Naive thymus-derived CD4-positive, alpha-beta T cell (primary cell): Measurements from ENCODE around the gene DPP10. TPM values are rescaled to one million over a fixed set of nuclear protein-coding genes. Genes with fewer than 3 reads are reported as not detected.
"Not testable (repeated sequence)": the region's sequence is repeated elsewhere in the genome, so short reads cannot be mapped to it uniquely, and the experiment has no call there.

ENCODE experiments used
- ATAC-seq: fragments of 150-1000 bp; cut with Tn5 transposase; 2 replicates; pipeline ENCODE4 v1.10.0; 2021; ENCODE audit warnings: mild to moderate bottlenecking, moderate library complexity
- CTCF ChIA-PET: fragments of 350-600 bp; sonication (Branson Sonifier 250); formaldehyde crosslinking; loops from one replicate; lab custom pipeline; 2021; ENCODE audit warnings: antibody characterized with exemption; lab: Charles Lee
- POLR2A ChIA-PET: fragments of 350-600 bp; sonication (Branson Sonifier 250); formaldehyde crosslinking; loops from one replicate; lab custom pipeline; 2021; ENCODE audit warnings: antibody characterized with exemption, inconsistent platforms; lab: Charles Lee
- DNase-seq, 9 donors: peaks; one replicate each; pipeline versions ENCODE4 v3.0.0 to v3.0.0-alpha.2; 2020 to 2022; ENCODE audit warnings: mixed read lengths in 1 of 9
- H3K27ac ChIP-seq: one replicate; pipeline ENCODE4 v1.7.0; 2013; ENCODE audit warnings: mild to moderate bottlenecking, low read depth, low read length, moderate library complexity
- H3K27me3 ChIP-seq, 2 donors: one replicate each; pipeline ENCODE4 v1.7.0; 2013; ENCODE audit warnings: low read length in 2 of 2, mild to moderate bottlenecking in 2 of 2, moderate library complexity in 2 of 2; ENCODE audit not compliant: control insufficient read depth in 2 of 2, insufficient read depth in 2 of 2
- H3K36me3 ChIP-seq, 3 experiments: 1 replicate in 2 of 3; 2 replicates in 1 of 3; pipeline ENCODE4 v1.7.0; 2013; ENCODE audit warnings: low read length in 3 of 3, mild to moderate bottlenecking in 3 of 3, moderate library complexity in 1 of 3; ENCODE audit not compliant: insufficient read depth in 3 of 3, control insufficient read depth in 2 of 3
- H3K4me1 ChIP-seq, 2 donors: one replicate each; pipeline ENCODE4 v1.7.0; 2013; ENCODE audit warnings: low read length in 2 of 2, mild to moderate bottlenecking in 2 of 2, moderate library complexity in 1 of 2; ENCODE audit not compliant: control insufficient read depth in 2 of 2, insufficient read depth in 2 of 2
- H3K4me3 ChIP-seq: 2 replicates; pipeline ENCODE4 v1.7.0; 2013; ENCODE audit warnings: mild to moderate bottlenecking, low read length
- H3K9me3 ChIP-seq, 3 experiments: 1 replicate in 2 of 3; 2 replicates in 1 of 3; pipeline ENCODE4 v1.7.0; 2013; ENCODE audit warnings: low read length in 3 of 3; ENCODE audit not compliant: control insufficient read depth in 2 of 3
- H3K27ac Mint-ChIP-seq, 9 donors: one replicate each; pipeline ENCODE4 v1.8.0; 2020 to 2022; ENCODE audit warnings: mixed read lengths in 9 of 9, mild to moderate bottlenecking in 8 of 9, moderate library complexity in 5 of 9, inconsistent platforms in 2 of 9
- H3K27me3 Mint-ChIP-seq, 5 donors: one replicate each; pipeline ENCODE4 v1.8.0; 2021 to 2022; ENCODE audit warnings: mixed read lengths in 5 of 5, mild to moderate bottlenecking in 1 of 5
- H3K36me3 Mint-ChIP-seq, 5 donors: one replicate each; pipeline ENCODE4 v1.8.0; 2020 to 2022; ENCODE audit warnings: mixed read lengths in 5 of 5, mild to moderate bottlenecking in 3 of 5, inconsistent platforms in 1 of 5
- H3K4me1 Mint-ChIP-seq, 7 donors: one replicate each; pipeline ENCODE4 v1.8.0; 2020 to 2022; ENCODE audit warnings: mixed read lengths in 7 of 7, mild to moderate bottlenecking in 3 of 7, inconsistent platforms in 1 of 7
- H3K4me3 Mint-ChIP-seq, 10 donors: one replicate each; pipeline ENCODE4 v1.8.0; 2020 to 2022; ENCODE audit warnings: mild to moderate bottlenecking in 10 of 10, mixed read lengths in 10 of 10, moderate library complexity in 6 of 10, inconsistent platforms in 2 of 10
- H3K9me3 Mint-ChIP-seq, 11 donors: one replicate each; pipeline ENCODE4 v1.8.0; 2020 to 2022; ENCODE audit warnings: mixed read lengths in 11 of 11, mild to moderate bottlenecking in 4 of 11, inconsistent platforms in 1 of 11, moderate library complexity in 1 of 11
- intact Hi-C, 2 donors: fragments of 100-400 bp; cut with micrococcal nuclease; formaldehyde crosslinking; loops; one replicate each; pipeline ENCODE4 v1.15.1; 2023
- polyA plus RNA-seq, 2 donors: library from polyadenylated mRNA; unstranded; fragments of 300-500 nt; fragmentation: Illumina TruSeq; gene quantifications; one replicate each; pipeline ENCODE4 v1.2.3, GENCODE V29; 2021
- total RNA-seq, 6 experiments: library from RNA in 5 of 6; stranded (reverse) in 5 of 6; gene quantifications; 1 replicate in 5 of 6; 2 replicates in 1 of 6; pipeline ENCODE4 v1.2.3 and lab custom pipeline; 2021 to 2026

The DPP10 gene
- total and polyA plus RNA-seq, 7 experiments from 2014 or later = not detected

DNA sequence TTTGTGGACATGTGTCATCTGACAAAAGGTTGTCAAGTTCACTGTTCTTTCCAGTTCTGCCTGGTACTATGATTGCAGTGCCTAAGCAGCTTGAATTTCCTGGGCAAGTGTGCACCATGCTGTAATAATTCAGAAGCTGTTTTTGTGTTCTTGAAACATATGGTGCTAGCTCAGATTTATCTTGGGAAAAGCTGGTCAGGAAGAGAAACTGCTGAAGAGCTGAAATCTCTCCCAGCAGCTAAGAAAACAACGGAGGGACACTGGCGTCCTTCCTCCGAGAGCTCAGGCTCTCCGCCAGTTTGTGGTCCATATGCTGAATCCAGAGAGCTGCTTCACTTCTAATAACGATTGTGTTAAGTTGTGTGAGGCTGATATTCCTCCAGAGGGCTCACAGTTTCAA is 642.0 kb downstream of the DPP10 start:
- no peaks in the 10 kb centered on the region for H3K9me3 ChIP-seq
- no peaks in the 10 kb centered on the region for H3K27me3 ChIP-seq
- no peak overlapping the region for H3K4me3 Mint-ChIP-seq
- H3K36me3 ChIP-seq = no peaks in the 10 kb centered on the region
- CTCF ChIA-PET = no interaction called here
- POLR2A ChIA-PET = no interaction called here
- no peaks in the 10 kb centered on the region for H3K27me3 Mint-ChIP-seq
- no peak overlapping the region for H3K4me3 ChIP-seq
- no peak overlapping the region for H3K27ac ChIP-seq
- intact Hi-C loops = no loop called here
- H3K36me3 Mint-ChIP-seq = peaks cover 0 to 4% (median 0%) of the 10 kb centered on the region in 5 donors
- DNase-seq (no peak), ATAC-seq (no peak)
- no peaks in the 10 kb centered on the region for H3K4me1 Mint-ChIP-seq
- no peak overlapping the region for H3K27ac Mint-ChIP-seq
- no peaks in the 10 kb centered on the region for H3K4me1 ChIP-seq
- H3K9me3 Mint-ChIP-seq = peaks cover 0 to 14% (median 4%) of the 10 kb centered on the region in 11 donors

DNA sequence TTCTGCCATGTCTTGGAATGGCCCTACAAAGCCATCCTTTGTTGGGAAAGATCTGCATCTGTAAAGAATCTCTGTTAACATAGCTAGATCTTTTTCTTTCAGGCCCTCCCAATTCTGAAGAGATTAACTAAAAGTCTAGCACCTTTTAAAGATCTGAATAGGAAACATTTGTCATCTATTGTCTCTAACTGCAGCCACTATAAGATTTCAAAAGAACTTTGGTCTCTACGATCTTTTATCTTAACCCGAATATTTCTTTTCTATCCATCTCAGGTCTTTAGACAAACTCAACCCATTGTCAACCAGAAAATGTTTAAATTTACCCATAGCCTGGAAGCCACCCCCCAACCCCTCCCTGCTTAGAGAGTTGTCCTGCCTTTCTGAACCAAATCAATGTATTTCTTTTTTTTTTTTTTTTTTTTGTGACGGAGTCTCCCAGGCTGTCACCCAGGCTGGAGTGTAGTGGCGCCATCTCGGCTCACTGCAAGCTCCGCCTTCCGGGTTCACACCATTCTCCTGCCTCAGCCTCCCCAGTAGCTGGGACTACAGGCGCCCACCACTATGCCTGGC is 643.7 kb downstream of the DPP10 start:
- H3K9me3 Mint-ChIP-seq = peaks cover 0 to 17% (median 3%) of the 10 kb centered on the region in 11 donors
- H3K4me3 ChIP-seq, H3K27me3 Mint-ChIP-seq, H3K9me3 ChIP-seq, intact Hi-C loops, POLR2A ChIA-PET, DNase-seq, H3K4me1 Mint-ChIP-seq, H3K27ac ChIP-seq, H3K4me1 ChIP-seq, H3K27me3 ChIP-seq, ATAC-seq, CTCF ChIA-PET, H3K27ac Mint-ChIP-seq, H3K36me3 ChIP-seq, H3K36me3 Mint-ChIP-seq, H3K4me3 Mint-ChIP-seq: not testable (repeated sequence)

DNA sequence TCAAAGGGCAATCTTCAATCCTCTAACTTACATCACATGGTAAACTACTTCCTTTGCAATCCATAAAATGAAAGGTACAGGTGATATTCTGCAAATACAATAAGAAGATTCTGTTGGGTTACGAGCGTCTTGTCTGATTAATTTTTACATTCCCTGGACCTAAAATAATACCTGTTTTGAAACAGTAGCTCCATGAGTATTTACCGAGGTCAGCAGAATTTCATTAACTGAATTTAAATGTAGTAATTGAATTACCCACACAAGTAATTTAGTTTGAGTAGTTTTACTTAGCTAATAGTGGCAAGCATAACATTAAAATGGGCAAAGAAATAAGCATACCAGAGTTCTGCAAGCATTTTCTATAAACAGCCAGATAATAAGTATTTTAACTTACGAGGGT is 652.0 kb downstream of the DPP10 start:
- H3K36me3 ChIP-seq = no peaks in the 10 kb centered on the region
- Mint-ChIP-seq H3K27me3 (no peaks in the 10 kb centered on the region), H3K9me3 (peaks cover 0 to 8% (median 4%) of the 10 kb centered on the region in 11 donors), H3K4me1 (no peaks in the 10 kb centered on the region), H3K27ac (no peak overlapping the region), H3K4me3 (no peak overlapping the region), H3K36me3 (peaks cover 0 to 3% (median 0%) of the 10 kb centered on the region in 5 donors)
- intact Hi-C loops = no loop called here
- CTCF ChIA-PET = no interaction called here
- H3K9me3 ChIP-seq = no peaks in the 10 kb centered on the region
- no peaks in the 10 kb centered on the region for H3K4me1 ChIP-seq
- no peaks in the 10 kb centered on the region for H3K27me3 ChIP-seq
- DNase-seq (no peak), ATAC-seq (no peak)
- no peak overlapping the region for H3K27ac ChIP-seq
- no peak overlapping the region for H3K4me3 ChIP-seq
- POLR2A ChIA-PET = no interaction called here

DNA sequence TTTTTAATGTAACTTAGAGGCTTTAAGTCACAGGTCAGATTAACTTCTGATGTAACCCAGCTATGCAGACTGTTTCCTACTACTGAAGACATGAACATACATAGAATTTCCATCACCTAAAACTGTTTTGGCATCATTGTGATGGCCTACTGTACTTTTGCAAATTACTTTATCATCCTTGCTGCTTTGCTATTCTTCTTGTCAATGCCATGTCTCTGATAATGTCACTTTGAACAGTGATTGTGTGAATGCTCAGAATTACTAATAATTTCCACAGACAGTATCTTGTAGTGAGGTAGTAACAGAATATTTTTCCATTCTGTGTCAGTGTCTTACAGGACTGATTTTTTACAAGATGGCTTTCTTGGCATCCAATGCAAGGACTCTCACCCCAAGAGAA is 663.5 kb downstream of the DPP10 start:
- Histone ChIP-seq H3K4me1 (no peaks in the 10 kb centered on the region), H3K27me3 (no peaks in the 10 kb centered on the region), H3K27ac (no peak overlapping the region), H3K36me3 (no peaks in the 10 kb centered on the region), H3K4me3 (no peak overlapping the region), H3K9me3 (no peaks in the 10 kb centered on the region)
- no peak overlapping the region for H3K27ac Mint-ChIP-seq
- ChIA-PET CTCF (no interaction called here), POLR2A (no interaction called here)
- H3K36me3 Mint-ChIP-seq = peaks cover 0 to 3% (median 0%) of the 10 kb centered on the region in 5 donors
- no peak for ATAC-seq
- H3K4me1 Mint-ChIP-seq = no peaks in the 10 kb centered on the region
- intact Hi-C loops = no loop called here
- H3K27me3 Mint-ChIP-seq = no peaks in the 10 kb centered on the region
- peaks cover 0 to 12% (median 2%) of the 10 kb centered on the region in 11 donors for H3K9me3 Mint-ChIP-seq
- DNase-seq = no peak
- no peak overlapping the region for H3K4me3 Mint-ChIP-seq

DNA sequence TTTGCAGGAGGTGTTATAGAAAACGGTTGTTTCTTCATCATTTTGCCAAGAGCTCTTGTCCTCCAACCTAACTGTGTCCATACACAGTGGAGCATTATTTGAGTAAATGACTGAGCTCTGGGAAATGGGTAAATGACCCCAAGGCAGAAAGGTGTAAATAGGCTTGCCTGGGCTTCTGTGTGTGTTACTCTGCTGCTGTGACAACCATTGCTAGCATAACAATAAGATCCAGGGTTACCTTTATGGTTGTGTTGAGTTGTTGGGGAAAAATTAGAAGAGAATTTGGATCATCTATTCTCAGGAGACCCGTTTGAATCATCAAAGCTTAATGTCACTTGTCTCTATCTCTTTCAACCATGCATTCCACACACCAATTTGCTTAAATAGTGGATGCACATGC is 672.7 kb downstream of the DPP10 start:
- H3K27me3 Mint-ChIP-seq = no peaks in the 10 kb centered on the region

DNA sequence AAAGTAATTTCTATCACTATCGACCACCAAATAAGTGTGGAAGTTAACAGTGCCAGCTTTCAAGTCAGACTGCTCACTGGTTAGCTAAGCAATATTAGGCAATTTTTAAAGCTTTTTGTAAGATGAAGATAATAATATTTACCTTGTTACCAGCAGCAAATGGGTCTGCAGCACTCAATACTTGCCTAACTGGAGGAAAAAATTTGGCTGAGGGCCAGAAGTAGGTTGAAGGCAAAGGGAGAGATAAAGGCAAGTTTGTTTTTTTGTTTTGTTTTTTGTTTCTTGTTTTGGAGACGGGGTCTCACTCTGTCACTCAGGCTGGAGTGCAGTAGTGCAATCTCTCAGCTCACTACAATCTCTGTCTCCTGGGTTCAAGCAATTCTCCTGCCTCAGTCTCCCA is 675.9 kb downstream of the DPP10 start:
- no peak for ATAC-seq
- Mint-ChIP-seq H3K4me3 (no peak overlapping the region), H3K27me3 (no peaks in the 10 kb centered on the region), H3K9me3 (peaks cover 0 to 7% (median 2%) of the 10 kb centered on the region in 11 donors), H3K4me1 (no peaks in the 10 kb centered on the region), H3K36me3 (no peaks in the 10 kb centered on the region), H3K27ac (no peak overlapping the region)
- ChIA-PET CTCF (no interaction called here), POLR2A (no interaction called here)
- intact Hi-C loops = no loop called here
- Histone ChIP-seq H3K9me3 (no peaks in the 10 kb centered on the region), H3K27ac (no peak overlapping the region), H3K4me1 (no peaks in the 10 kb centered on the region), H3K4me3 (no peak overlapping the region), H3K36me3 (no peaks in the 10 kb centered on the region), H3K27me3 (no peaks in the 10 kb centered on the region)
- DNase-seq = no peak

More for the DNA sequence above, 672.7 kb downstream of the DPP10 start:
- Mint-ChIP-seq H3K36me3 (no peaks in the 10 kb centered on the region), H3K4me1 (no peaks in the 10 kb centered on the region), H3K27ac (no peak overlapping the region), H3K9me3 (peaks cover 0 to 7% (median 0%) of the 10 kb centered on the region in 11 donors), H3K4me3 (no peak overlapping the region)
- POLR2A ChIA-PET = no interaction called here
- no peaks in the 10 kb centered on the region for H3K4me1 ChIP-seq
- no peaks in the 10 kb centered on the region for H3K27me3 ChIP-seq
- DNase-seq (no peak), ATAC-seq (no peak)
- no peak overlapping the region for H3K27ac ChIP-seq
- no peaks in the 10 kb centered on the region for H3K36me3 ChIP-seq
- no peaks in the 10 kb centered on the region for H3K9me3 ChIP-seq
- intact Hi-C loops = no loop called here
- no peak overlapping the region for H3K4me3 ChIP-seq
- CTCF ChIA-PET = no interaction called here

DNA sequence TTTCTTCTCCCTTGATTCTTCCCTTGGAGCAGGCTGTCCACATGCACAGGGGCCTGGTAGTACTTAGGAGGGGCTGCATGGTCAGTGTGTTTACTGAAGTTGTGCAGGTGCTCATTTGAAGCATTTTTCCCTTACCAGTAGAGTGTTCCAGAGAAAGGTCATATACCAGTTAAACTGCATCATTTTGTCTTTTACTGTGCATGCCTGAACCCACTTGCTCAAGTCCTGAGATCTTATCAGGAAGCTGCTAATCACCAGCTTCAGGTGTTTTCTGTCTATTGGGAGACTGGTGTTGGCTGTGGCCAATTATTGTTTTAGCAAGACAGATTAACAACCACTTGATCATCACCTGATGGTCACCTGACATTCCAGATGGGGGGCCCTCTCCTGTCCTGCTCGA is 676.6 kb downstream of the DPP10 start:
- POLR2A ChIA-PET = no interaction called here
- intact Hi-C loops = no loop called here
- Histone ChIP-seq H3K27ac (no peak overlapping the region), H3K36me3 (no peaks in the 10 kb centered on the region), H3K4me1 (no peaks in the 10 kb centered on the region), H3K9me3 (no peaks in the 10 kb centered on the region), H3K4me3 (no peak overlapping the region), H3K27me3 (no peaks in the 10 kb centered on the region)
- no peak overlapping the region for H3K4me3 Mint-ChIP-seq
- no peaks in the 10 kb centered on the region for H3K27me3 Mint-ChIP-seq
- DNase-seq = no peak
- H3K36me3 Mint-ChIP-seq = no peaks in the 10 kb centered on the region
- CTCF ChIA-PET = no interaction called here
- no peak for ATAC-seq
- no peaks in the 10 kb centered on the region for H3K4me1 Mint-ChIP-seq
- H3K9me3 Mint-ChIP-seq = peaks cover 0 to 7% (median 2%) of the 10 kb centered on the region in 11 donors
- H3K27ac Mint-ChIP-seq = no peak overlapping the region
